HEK293 (cell line): ENCODE measurements around the gene RCSD1.

Experiments
- CTCF ChIA-PET: fragments of 350-600 bp; formaldehyde crosslinking; extraction: SDS; loops from one replicate; lab custom pipeline; 2021; ENCODE audit warnings: antibody characterized with exemption; lab: Yijun Ruan, JAX
- POLR2A ChIA-PET: fragments of 300-600 bp; formaldehyde crosslinking; extraction: SDS; loops from one replicate; lab custom pipeline; 2020; ENCODE audit warnings: antibody characterized with exemption, inconsistent platforms; lab: Yijun Ruan, JAX
- H3K27ac ChIP-seq: fragments of 200-500 bp; sonication (Bioruptor generic); 2 replicates; pipeline ENCODE4 v1.5.1; 2014; ENCODE audit warnings: low read depth, low read length, control low read depth, inconsistent platforms; ENCODE audit errors: extremely low read depth
- H3K36me3 ChIP-seq, 2 experiments: fragments of 200-500 bp in 1 of 2; sonication (Bioruptor generic) in 1 of 2; 1 replicate in 1 of 2; 2 replicates in 1 of 2; pipeline ENCODE4 v1.5.1; 2014 to 2017; ENCODE audit warnings: inconsistent platforms in 2 of 2, low read length in 2 of 2; ENCODE audit not compliant: control insufficient read depth in 2 of 2, insufficient read depth in 1 of 2
- H3K4me1 ChIP-seq: fragments of 200-500 bp; sonication (Bioruptor generic); 2 replicates; pipeline ENCODE4 v1.5.1; 2014; ENCODE audit warnings: mild to moderate bottlenecking, low read length, inconsistent platforms; ENCODE audit not compliant: control insufficient read depth, insufficient read depth
- H3K4me3 ChIP-seq: 2 replicates; pipeline ENCODE4 v1.5.1; 2011; ENCODE audit warnings: low read depth, mild to moderate bottlenecking, control low read depth, low read length, moderate library complexity
- H3K9me3 ChIP-seq: fragments of 200-500 bp; sonication (Bioruptor generic); 2 replicates; pipeline ENCODE4 v1.5.1; 2014; ENCODE audit warnings: low read depth, low read length, inconsistent platforms; ENCODE audit not compliant: control insufficient read depth, insufficient read depth
- KLF16 ChIP-seq: fragments of 450-650 bp; formaldehyde crosslinking; IDR thresholded peaks from 2 replicates; pipeline ENCODE4 v1.5.1; 2017; ENCODE audit warnings: missing biosample characterization, missing genetic modification characterization
- KLF9 ChIP-seq: fragments of 450-650 bp; formaldehyde crosslinking; IDR thresholded peaks from 2 replicates; pipeline ENCODE4 v1.5.1; 2016; ENCODE audit warnings: missing biosample characterization, missing genetic modification characterization, low read depth
- PRDM1 ChIP-seq: fragments of 450-650 bp; formaldehyde crosslinking; IDR thresholded peaks from 2 replicates; pipeline ENCODE4; 2016; ENCODE audit warnings: missing biosample characterization, missing genetic modification characterization
- SALL2 ChIP-seq: fragments of 450-650 bp; formaldehyde crosslinking; IDR thresholded peaks from 2 replicates; pipeline ENCODE4 v1.5.0; 2017; ENCODE audit warnings: missing biosample characterization, mild to moderate bottlenecking, missing genetic modification characterization, borderline replicate concordance
- SP2 ChIP-seq: fragments of 450-650 bp; formaldehyde crosslinking; IDR thresholded peaks from 2 replicates; pipeline ENCODE4 v1.5.1; 2016; ENCODE audit warnings: missing biosample characterization, missing genetic modification characterization
- YY1 ChIP-seq: fragments of 450-650 bp; formaldehyde crosslinking; IDR thresholded peaks from 2 replicates; pipeline ENCODE4 v1.5.1; 2018; ENCODE audit warnings: missing biosample characterization, missing genetic modification characterization
- ZEB2 ChIP-seq: fragments of 450-650 bp; formaldehyde crosslinking; IDR thresholded peaks from 2 replicates; pipeline ENCODE4 v1.5.1; 2016; ENCODE audit warnings: missing biosample characterization, missing genetic modification characterization
- ZNF133 ChIP-seq: fragments of 450-650 bp; formaldehyde crosslinking; IDR thresholded peaks from 2 replicates; pipeline ENCODE4 v1.5.1; 2016; ENCODE audit warnings: missing biosample characterization, missing genetic modification characterization
- ZNF138 ChIP-seq: fragments of 450-650 bp; formaldehyde crosslinking; IDR thresholded peaks from 2 replicates; pipeline ENCODE4 v1.5.1; 2016; ENCODE audit warnings: missing biosample characterization, missing genetic modification characterization, borderline replicate concordance
- ZNF24 ChIP-seq: fragments of 450-650 bp; formaldehyde crosslinking; IDR thresholded peaks from 2 replicates; pipeline ENCODE4 v1.5.1; 2016; ENCODE audit warnings: missing biosample characterization, missing genetic modification characterization
- ZNF274 ChIP-seq, 2 experiments: fragments of 200-500 bp in 1 of 2; fragments of 450-650 bp in 1 of 2; sonication (Bioruptor generic) in 1 of 2; formaldehyde crosslinking in 1 of 2; IDR thresholded peaks; 2 replicates each; pipeline versions ENCODE4 v1.5.1 to v1.6.1; 2014 to 2016; ENCODE audit warnings: borderline replicate concordance in 1 of 2, inconsistent platforms in 1 of 2, low read length in 1 of 2, missing biosample characterization in 1 of 2, missing genetic modification characterization in 1 of 2
- ZNF324 ChIP-seq: fragments of 450-650 bp; formaldehyde crosslinking; IDR thresholded peaks from 2 replicates; pipeline ENCODE4 v1.5.1; 2016; ENCODE audit warnings: missing biosample characterization, missing genetic modification characterization
- ZNF362 ChIP-seq: fragments of 450-650 bp; formaldehyde crosslinking; IDR thresholded peaks from 2 replicates; pipeline ENCODE4 v1.5.1; 2016; ENCODE audit warnings: missing biosample characterization, missing genetic modification characterization
- ZNF398 ChIP-seq: fragments of 450-650 bp; formaldehyde crosslinking; IDR thresholded peaks from 2 replicates; pipeline ENCODE4 v1.5.1; 2017; ENCODE audit warnings: missing biosample characterization, missing genetic modification characterization
- ZNF518A ChIP-seq: fragments of 450-650 bp; formaldehyde crosslinking; conservative IDR thresholded peaks from 2 replicates; pipeline ENCODE4 v1.5.1; 2016; ENCODE audit warnings: low read depth, missing biosample characterization, missing genetic modification characterization
- ZNF530 ChIP-seq: fragments of 450-650 bp; formaldehyde crosslinking; IDR thresholded peaks from 2 replicates; pipeline ENCODE4 v1.5.1; 2016; ENCODE audit warnings: low read depth, missing biosample characterization, missing genetic modification characterization
- ZNF660 ChIP-seq: fragments of 450-650 bp; IDR thresholded peaks from 2 replicates; pipeline ENCODE4 v1.5.1; 2018; ENCODE audit warnings: missing biosample characterization, mild to moderate bottlenecking, missing genetic modification characterization
- ZNF707 ChIP-seq: fragments of 450-650 bp; formaldehyde crosslinking; IDR thresholded peaks from 2 replicates; pipeline ENCODE4 v1.5.1; 2016; ENCODE audit warnings: missing biosample characterization, missing genetic modification characterization
- ZNF785 ChIP-seq: fragments of 450-650 bp; formaldehyde crosslinking; IDR thresholded peaks from 2 replicates; pipeline ENCODE4 v1.5.1; 2016; ENCODE audit warnings: missing biosample characterization, missing genetic modification characterization

Gene RCSD1

GRCh38 chr1:167708940-167709389 is 78.9 kb downstream of the RCSD1 start:
- Histone ChIP-seq H3K4me3 (no peak overlapping the region), H3K9me3 (no peaks in the 10 kb centered on the region), H3K27ac (no peak overlapping the region), H3K4me1 (no peaks in the 10 kb centered on the region), H3K36me3 (no peaks in the 10 kb centered on the region)
- TF ChIP-seq KLF16 (tag by site-specific recombination) (no peak), ZNF324 (no peak), ZNF398 (no peak), ZNF707 (tag by site-specific recombination) (no peak), ZNF785 (no peak), ZNF133 (tag by site-specific recombination) (no peak), ZNF274 (IDR thresholded peaks at IDR 0.05; ENCODE audit: low read length) (no peak), ZNF274 (tag by site-specific recombination; IDR thresholded peaks at IDR 0.05; ENCODE audit: borderline replicate concordance) (no peak), PRDM1 (tag by site-specific recombination) (no peak), ZNF138 (tag by site-specific recombination) (no peak), ZNF24 (tag by site-specific recombination) (no peak), ZNF518A (tag by site-specific recombination) (no peak)
- ChIA-PET CTCF (interaction anchor here (0.7 kb wide), 1 partner anchor 544 kb away, joined by 3 read pairs; no protein-coding TSS in a partner anchor), POLR2A (no interaction called here)

- CTCF ChIA-PET, result no interaction called here
- H3K36me3 ChIP-seq, result no peaks in the 10 kb centered on the region
These were observed 80.8 kb downstream of the RCSD1 start for GRCh38 chr1:167710836-167711235.

More at GRCh38 chr1:167710836-167711235, 80.8 kb downstream of the RCSD1 start:
- TF ChIP-seq ZNF660 (tag by site-specific recombination) (no peak), YY1 (no peak), ZEB2 (tag by site-specific recombination) (no peak), ZNF362 (tag by site-specific recombination) (no peak), SALL2 (tag by site-specific recombination) (no peak), ZNF530 (no peak), SP2 (no peak), KLF9 (tag by site-specific recombination) (no peak)
- H3K4me1 ChIP-seq, result no peaks in the 10 kb centered on the region
- POLR2A ChIA-PET, result no interaction called here
- H3K27ac ChIP-seq, result no peak overlapping the region
- H3K9me3 ChIP-seq, result no peaks in the 10 kb centered on the region
- H3K4me3 ChIP-seq, result no peak overlapping the region
